ENCODE data around the gene UNK. TPM values are rescaled to one million over a fixed set of nuclear protein-coding genes. Genes with fewer than 3 reads are reported as not detected.
A peak's percentile ranks its signal among the peaks of the same experiment; 100 is the strongest.
"Not testable (repeated sequence)": the region's sequence is repeated elsewhere in the genome, so short reads cannot be mapped to it uniquely, and the experiment has no call there.

The UNK gene
- total and polyA plus RNA-seq, 5 experiments from 2014 or later = 24.4 to 57.7 (median 26.9) TPM

DNA sequence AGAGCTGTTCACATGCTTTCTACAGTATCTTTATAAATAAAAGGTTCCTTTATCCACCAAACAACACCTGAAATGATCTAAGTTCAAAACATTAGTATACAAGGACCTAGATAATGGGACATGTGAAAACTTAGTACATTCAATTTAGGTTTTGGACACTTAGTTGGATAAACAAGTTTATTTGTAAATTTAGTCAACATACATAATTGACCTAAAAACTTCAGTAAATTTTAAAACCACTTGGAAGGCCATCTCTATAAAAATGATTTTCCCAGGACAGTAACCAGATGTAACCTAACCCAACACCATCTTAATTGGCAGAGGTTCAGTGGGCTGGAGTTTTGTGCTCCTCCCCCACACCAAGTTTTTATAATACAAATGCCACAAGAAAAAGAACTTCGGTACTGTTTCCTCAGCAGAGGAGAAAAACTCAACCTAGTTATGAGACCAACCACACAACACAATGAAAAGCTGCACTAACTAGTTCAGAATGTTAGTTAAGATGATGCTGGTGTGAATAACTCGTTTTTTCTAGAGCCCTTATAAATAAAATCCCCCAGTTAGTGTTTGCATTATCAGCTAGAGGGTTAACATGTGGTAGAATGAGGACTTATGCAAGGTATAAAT, 7.2 kb upstream of the UNK start:
- DNase-seq = peak in 2 of 10 donors; percentile 35 to 45
- peak overlapping the region; percentile 84 to 100 (median 96) for H3K4me3 Mint-ChIP-seq
- POLR2A ChIA-PET = interaction anchor here (0.6 to 28.6 kb wide), 20 partner anchors 4 to 506 kb away, joined by 3 to 596 read pairs (median 8); partner anchors contain the start of genes ACOX1, GALK1, MIF4GD and MRPL38
- H3K36me3 Mint-ChIP-seq = peaks cover 18 to 44% (median 22%) of the 10 kb centered on the region in 3 donors
- no peak for ATAC-seq
- peaks cover 24 to 48% (median 46%) of the 10 kb centered on the region in 4 donors for H3K4me1 Mint-ChIP-seq
- peak overlapping the region; percentile 37 to 99 (median 76) for H3K27ac Mint-ChIP-seq
- peaks cover 0 to 4% (median 0%) of the 10 kb centered on the region in 9 donors for H3K9me3 Mint-ChIP-seq
- H3K27me3 Mint-ChIP-seq = peaks cover 0 to 7% (median 0%) of the 10 kb centered on the region in 5 donors

- Mint-ChIP-seq H3K36me3 (peaks cover 18 to 44% (median 22%) of the 10 kb centered on the region in 3 donors), H3K4me1 (peaks cover 25 to 55% (median 52%) of the 10 kb centered on the region in 4 donors), H3K4me3 (peak overlapping the region; percentile 89 to 100 (median 96)), H3K27ac (peak overlapping the region; percentile 75 to 100 (median 93))
- POLR2A ChIA-PET = interaction anchor here (0.7 to 28.6 kb wide), 16 partner anchors 4 to 190 kb away, joined by 3 to 596 read pairs (median 8); partner anchors contain the start of genes GALK1, MRPL38, TRIM47 and TRIM65
- not testable (repeated sequence) for H3K27me3 Mint-ChIP-seq, ATAC-seq, H3K9me3 Mint-ChIP-seq
- DNase-seq = peak in 2 of 10 donors; percentile 24 to 38
Measured at GRCh38 chr17:75778066-75778860, 6.3 kb upstream of the UNK start.

DNA sequence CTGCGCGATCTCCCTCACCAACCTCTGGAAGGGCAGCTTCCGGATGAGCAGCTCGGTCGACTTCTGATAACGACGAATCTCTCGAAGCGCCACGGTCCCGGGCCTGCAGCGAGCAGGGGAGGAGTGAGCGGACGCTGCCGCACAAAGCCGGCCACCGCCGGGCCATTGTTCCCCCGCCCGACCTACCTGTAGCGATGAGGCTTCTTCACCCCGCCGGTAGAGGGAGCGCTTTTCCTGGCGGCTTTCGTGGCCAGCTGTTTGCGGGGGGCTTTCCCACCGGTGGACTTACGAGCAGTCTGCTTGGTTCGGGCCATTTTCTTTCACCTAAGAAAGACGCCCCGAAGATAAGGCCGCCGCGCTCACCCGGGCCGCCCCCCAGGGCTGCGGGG, 5.8 kb upstream of the UNK start:
- peak in 1 of 2 donors; percentile 3 for ATAC-seq
- peaks cover 0 to 4% (median 0%) of the 10 kb centered on the region in 9 donors for H3K9me3 Mint-ChIP-seq

DNA sequence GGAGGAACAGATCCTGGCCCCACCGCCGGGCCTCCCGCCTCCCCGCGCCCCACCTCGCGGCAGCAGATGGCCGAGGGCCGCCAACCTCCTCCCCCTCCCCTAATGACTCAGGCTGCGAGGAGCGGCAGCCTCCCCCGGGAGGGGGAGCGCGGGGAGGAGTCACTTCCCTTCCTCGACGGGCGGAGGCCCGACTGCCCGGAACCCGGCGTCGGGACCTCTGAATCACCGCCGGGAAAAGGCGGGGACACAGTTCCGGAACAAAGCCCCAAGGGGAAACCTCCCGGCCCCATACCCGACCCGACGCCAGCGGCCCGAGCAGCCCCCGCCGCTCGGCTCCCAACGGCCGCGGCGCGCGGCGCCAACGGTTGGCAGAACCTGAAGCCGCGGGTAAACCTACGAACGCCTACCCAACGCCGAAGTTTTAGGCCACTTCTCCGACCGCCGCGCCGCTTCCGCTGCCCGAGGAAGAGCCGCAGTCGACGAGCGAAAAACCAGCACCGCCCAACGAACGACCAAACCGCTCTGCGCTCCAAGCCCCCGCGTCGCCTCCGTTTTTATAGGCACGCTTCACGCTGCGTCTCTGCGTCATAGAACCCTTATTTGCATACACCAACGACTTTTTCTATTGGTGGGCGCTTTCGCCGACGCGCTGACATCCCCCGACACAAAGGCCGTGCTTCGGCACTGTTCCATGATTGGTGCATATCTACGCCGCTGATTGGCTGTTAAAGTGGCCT, 5.2 kb upstream of the UNK start:
- H3K4me3 Mint-ChIP-seq = peak overlapping the region; percentile 85 to 100 (median 96)
- H3K9me3 Mint-ChIP-seq = peaks cover 0 to 4% (median 0%) of the 10 kb centered on the region in 9 donors
- peaks cover 18 to 42% (median 22%) of the 10 kb centered on the region in 3 donors for H3K36me3 Mint-ChIP-seq
- peak; percentile 69 to 70 for ATAC-seq
- H3K27ac Mint-ChIP-seq = peak overlapping the region; percentile 94 to 100 (median 99)
- peaks cover 0 to 6% (median 0%) of the 10 kb centered on the region in 5 donors for H3K27me3 Mint-ChIP-seq
- peak; percentile 79 to 99 (median 95) for DNase-seq
- peaks cover 26 to 67% (median 60%) of the 10 kb centered on the region in 4 donors for H3K4me1 Mint-ChIP-seq
- POLR2A ChIA-PET = interaction anchor here (0.6 to 28.6 kb wide), 33 partner anchors 2 to 456 kb away, joined by 3 to 596 read pairs (median 4); partner anchors contain the start of genes GALK1, GRB2, LLGL2 and MRPL38

More for the DNA sequence above, 5.8 kb upstream of the UNK start:
- H3K27me3 Mint-ChIP-seq = peaks cover 0 to 7% (median 0%) of the 10 kb centered on the region in 5 donors
- peak overlapping the region; percentile 89 to 100 (median 96) for H3K4me3 Mint-ChIP-seq
- peaks cover 26 to 61% (median 58%) of the 10 kb centered on the region in 4 donors for H3K4me1 Mint-ChIP-seq
- peaks cover 18 to 44% (median 22%) of the 10 kb centered on the region in 3 donors for H3K36me3 Mint-ChIP-seq
- POLR2A ChIA-PET = interaction anchor here (0.8 to 28.6 kb wide), 13 partner anchors 3 to 191 kb away, joined by 3 to 596 read pairs (median 10); partner anchors contain the start of genes GALK1, MRPL38, RECQL5 and TRIM65
- peak in 8 of 10 donors; percentile 64 to 82 (median 71) for DNase-seq
- H3K27ac Mint-ChIP-seq = peak overlapping the region; percentile 88 to 100 (median 94)

GRCh38 chr17:75779987-75780889, 4.4 kb upstream of the UNK start:
- DNase-seq = no peak
- Mint-ChIP-seq H3K36me3 (peaks cover 18 to 40% (median 22%) of the 10 kb centered on the region in 3 donors), H3K4me1 (peaks cover 29 to 68% (median 59%) of the 10 kb centered on the region in 4 donors), H3K27ac (peak overlapping the region in 9 of 10 donors; percentile 68 to 100 (median 99)), H3K27me3 (peaks cover 0 to 4% (median 0%) of the 10 kb centered on the region in 5 donors), H3K4me3 (peak overlapping the region; percentile 85 to 100 (median 96)), H3K9me3 (peaks cover 0 to 4% (median 0%) of the 10 kb centered on the region in 9 donors)
- POLR2A ChIA-PET = interaction anchor here (0.5 to 28.6 kb wide), 29 partner anchors 2 to 510 kb away, joined by 3 to 596 read pairs (median 4); partner anchors contain the start of genes GALK1, GRB2, LLGL2 and MRPL38
- no peak for ATAC-seq

DNA sequence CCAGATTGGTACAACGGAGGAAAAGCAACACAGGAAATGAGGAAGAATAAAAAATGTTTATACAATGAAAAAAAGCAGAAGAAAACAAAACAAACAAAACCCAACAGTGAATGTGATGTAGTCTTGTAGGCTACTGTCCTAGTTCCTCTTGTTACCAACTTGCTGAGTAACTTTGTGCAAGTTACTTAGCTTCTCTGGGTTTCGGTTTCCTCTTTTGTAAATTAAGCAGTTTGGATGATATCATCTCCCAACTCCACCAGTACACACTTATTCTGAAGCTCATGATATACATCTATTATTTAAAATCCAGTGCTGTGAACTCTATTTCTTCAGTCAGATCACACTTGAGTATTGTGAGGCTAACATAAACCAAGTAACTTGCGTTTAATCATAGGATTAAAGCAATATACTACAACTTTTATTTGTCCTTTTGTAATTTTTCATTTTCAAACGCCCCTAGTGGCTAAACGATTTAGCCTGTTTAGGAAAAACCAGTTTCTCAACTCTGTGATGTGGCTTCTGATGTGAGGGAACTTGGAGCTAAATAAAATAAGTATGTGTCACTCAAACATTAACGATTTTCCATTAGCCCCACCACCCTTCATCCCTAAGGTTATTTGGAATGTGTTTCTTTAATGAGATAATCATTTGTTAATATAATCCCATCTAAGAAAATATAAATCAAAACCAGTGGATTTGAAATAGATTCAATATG, 1.4 kb upstream of the UNK start:
- peaks cover 9 to 13% (median 11%) of the 10 kb centered on the region in 3 donors for H3K36me3 Mint-ChIP-seq
- H3K27ac Mint-ChIP-seq = peak overlapping the region; percentile 72 to 100 (median 100)
- DNase-seq = peak in 4 of 10 donors; percentile 29 to 60 (median 57)
- peaks cover 24 to 64% (median 54%) of the 10 kb centered on the region in 4 donors for H3K4me1 Mint-ChIP-seq
- POLR2A ChIA-PET = interaction anchor here (1.0 to 23.0 kb wide), 11 partner anchors 17 to 512 kb away, joined by 3 to 596 read pairs (median 10); partner anchors contain the start of genes GALK1, MIF4GD, MRPL38 and TRIM65
- ATAC-seq = no peak
- H3K9me3 Mint-ChIP-seq = peaks cover 0 to 4% (median 0%) of the 10 kb centered on the region in 9 donors
- peaks cover 0 to 4% (median 0%) of the 10 kb centered on the region in 5 donors for H3K27me3 Mint-ChIP-seq
- H3K4me3 Mint-ChIP-seq = peak overlapping the region; percentile 83 to 97 (median 92)

- DNase-seq (peak in 2 of 10 donors; percentile 29 to 36), ATAC-seq (peak in 1 of 2 donors; percentile 8)
- H3K4me1 Mint-ChIP-seq = peaks cover 21 to 66% (median 50%) of the 10 kb centered on the region in 4 donors
- H3K27me3 Mint-ChIP-seq = peaks cover 0 to 4% (median 0%) of the 10 kb centered on the region in 5 donors
- H3K9me3 Mint-ChIP-seq = peaks cover 0 to 4% (median 0%) of the 10 kb centered on the region in 9 donors
- H3K27ac Mint-ChIP-seq = peak overlapping the region; percentile 94 to 100 (median 100)
- H3K36me3 Mint-ChIP-seq = peaks cover 2 to 8% (median 4%) of the 10 kb centered on the region in 3 donors
- POLR2A ChIA-PET = interaction anchor here (0.6 to 23.0 kb wide), 28 partner anchors 18 to 669 kb away, joined by 3 to 596 read pairs (median 4); partner anchors contain the start of genes FBF1, GALK1, MIF4GD and MRPL38
- H3K4me3 Mint-ChIP-seq = peak overlapping the region; percentile 86 to 97 (median 92)
Measured at GRCh38 chr17:75783803-75784472, 668 bp upstream of the UNK start.

DNA sequence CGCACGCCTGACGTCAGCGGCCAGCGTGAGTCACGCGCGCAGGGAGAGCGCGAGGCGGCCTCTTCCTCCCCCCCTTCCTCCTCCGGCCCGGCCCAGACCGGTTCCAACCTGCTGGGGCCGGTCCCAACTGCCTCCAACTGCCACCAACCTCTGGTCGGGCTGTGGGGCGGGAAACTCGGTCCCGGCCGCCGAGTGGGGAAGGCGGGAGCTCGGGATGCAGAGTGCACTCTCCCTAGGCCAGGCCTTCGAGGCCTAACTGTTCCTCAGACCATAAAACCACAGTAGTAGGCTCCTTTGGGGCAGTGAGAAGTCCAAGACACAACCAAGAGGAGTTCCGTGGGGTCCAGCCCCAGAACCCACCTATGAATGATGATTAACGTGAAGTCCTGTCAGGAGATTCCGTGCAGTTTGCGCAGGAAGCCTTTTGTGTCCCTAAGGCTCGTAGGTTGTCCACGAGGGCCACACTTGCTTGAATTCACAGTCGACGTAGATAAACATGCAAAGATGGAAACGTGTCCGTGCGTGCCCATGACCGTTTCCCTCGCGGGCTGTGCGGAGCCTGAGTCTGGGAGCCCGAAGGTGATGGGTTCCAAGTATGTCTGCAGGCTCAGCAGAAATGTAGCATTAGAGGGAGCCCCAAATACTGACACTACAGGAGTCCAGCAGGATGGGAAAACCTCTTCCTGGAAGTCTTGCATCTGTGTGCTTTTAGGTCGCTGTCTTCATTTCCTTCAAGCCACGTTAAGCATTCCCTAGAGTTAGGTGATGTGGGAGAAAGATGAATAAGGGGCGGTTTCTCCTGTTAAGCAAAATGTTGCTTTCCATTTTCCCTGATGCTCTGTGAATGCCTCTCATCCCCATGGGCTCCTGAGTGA, 647 bp downstream of the UNK start:
- POLR2A ChIA-PET = interaction anchor here (0.6 to 23.0 kb wide), 35 partner anchors 9 to 743 kb away, joined by 3 to 596 read pairs (median 5); partner anchors contain the start of genes ACOX1, FBF1, GALK1 and TRIM47
- no peaks in the 10 kb centered on the region for H3K9me3 Mint-ChIP-seq
- H3K36me3 Mint-ChIP-seq = peaks cover 0 to 4% (median 0%) of the 10 kb centered on the region in 3 donors
- peak overlapping the region; percentile 94 to 100 (median 100) for H3K27ac Mint-ChIP-seq
- peak overlapping the region; percentile 86 to 97 (median 92) for H3K4me3 Mint-ChIP-seq
- DNase-seq (peak in 6 of 10 donors; percentile 86 to 96 (median 89)), ATAC-seq (peak; percentile 4 to 72)
- peaks cover 17 to 66% (median 43%) of the 10 kb centered on the region in 4 donors for H3K4me1 Mint-ChIP-seq
- H3K27me3 Mint-ChIP-seq = no peaks in the 10 kb centered on the region

- DNase-seq (no peak), ATAC-seq (no peak)
- POLR2A ChIA-PET = interaction anchor here (1.8 to 23.0 kb wide), 2 partner anchors 25 to 64 kb away, joined by 7 to 596 read pairs; partner anchors contain the start of genes GALK1 and WBP2
- Mint-ChIP-seq H3K36me3 (peaks cover 0 to 37% (median 7%) of the 10 kb centered on the region in 3 donors), H3K9me3 (no peaks in the 10 kb centered on the region), H3K4me3 (no peak overlapping the region), H3K27ac (peak overlapping the region in 1 of 10 donors; percentile 12), H3K4me1 (peaks cover 10 to 54% (median 30%) of the 10 kb centered on the region in 4 donors), H3K27me3 (no peaks in the 10 kb centered on the region)
Measured at GRCh38 chr17:75791254-75791653, 6.6 kb downstream of the UNK start.

Measured in naive thymus-derived CD8-positive, alpha-beta T cell (primary cell).